HepG2 (cell line): ENCODE measurements around the gene COL26A1. TPM values are rescaled to one million over a fixed set of nuclear protein-coding genes. Genes with fewer than 3 reads are reported as not detected.

Experiments used
- ATAC-seq: fragments of 200-7000 bp; cut with Tn5 transposase; 3 replicates; pipeline ENCODE4 v1.9.1; 2020; ENCODE audit warnings: mild to moderate bottlenecking, moderate library complexity
- BruUV-seq: library from RNA; stranded (reverse); fragments of 400-500 nt; replicated peaks from 2 replicates; lab custom pipeline; 2021; lab: Mats Ljungman, UMichigan
- CTCF ChIA-PET: fragments of 300-600 bp; formaldehyde crosslinking; extraction: SDS; loops from one replicate; lab custom pipeline; 2021; ENCODE audit warnings: low total read pairs, inconsistent platforms, low intra/inter-chr PET ratio; lab: Yijun Ruan, JAX
- POLR2A ChIA-PET: fragments of 350-600 bp; sonication (Branson Sonifier 250); formaldehyde crosslinking; loops from one replicate; lab custom pipeline; 2020; ENCODE audit warnings: antibody characterized with exemption, inconsistent platforms; lab: Yijun Ruan, JAX
- DNase-seq: peaks from one replicate; pipeline ENCODE4 v3.0.0-alpha.2; 2015; ENCODE audit warnings: low spot score
- FAIRE-seq: peaks from 3 replicates; lab custom pipeline; 2011; peaks lifted over from hg19 to GRCh38; lab: Jason Lieb, UNC
- H2AFZ ChIP-seq: one replicate; pipeline ENCODE4 v1.6.1; 2011; ENCODE audit warnings: low read length, inconsistent platforms
- H3K27ac ChIP-seq: fragments of 300-600 bp; 3 replicates; pipeline ENCODE4 v1.8.0; 2011; ENCODE audit warnings: mixed run types, mild to moderate bottlenecking, mixed read lengths, low read length, inconsistent platforms; ENCODE audit not compliant: insufficient read depth; ENCODE audit errors: extremely low read length
- H3K27me3 ChIP-seq, 2 experiments: fragments of 200-600 bp in 1 of 2; 2 replicates in 1 of 2; 3 replicates in 1 of 2; pipeline versions ENCODE4 v1.6.0 to v1.8.0; 2011; ENCODE audit warnings: low read length in 2 of 2, mild to moderate bottlenecking in 2 of 2, moderate library complexity in 2 of 2, inconsistent platforms in 1 of 2; ENCODE audit not compliant: insufficient read depth in 2 of 2, control insufficient read depth in 1 of 2
- H3K36me3 ChIP-seq, 2 experiments: fragments of 200-600 bp in 1 of 2; replicated peaks in 1 of 2; 2 replicates in 1 of 2; 3 replicates in 1 of 2; pipeline versions ENCODE4 v1.5.1 to v1.8.0; 2011; ENCODE audit warnings: low read length in 2 of 2, inconsistent platforms in 1 of 2; ENCODE audit not compliant: insufficient read depth in 2 of 2, control insufficient read depth in 1 of 2
- H3K4me1 ChIP-seq: 2 replicates; pipeline ENCODE4 v1.5.1; 2012; ENCODE audit warnings: low read length, inconsistent platforms; ENCODE audit not compliant: insufficient read depth
- H3K4me2 ChIP-seq: 2 replicates; pipeline ENCODE4 v1.6.0; 2011; ENCODE audit warnings: low read depth, low read length, inconsistent platforms
- H3K4me3 ChIP-seq, 3 experiments: fragments of 200-600 bp in 1 of 3; sonication (generic), shearing (Covaris generic) in 1 of 3; replicated peaks in 1 of 3; 2 replicates each; pipeline ENCODE4 v1.5.1; 2011 to 2016; ENCODE audit warnings: low read length in 3 of 3, inconsistent platforms in 2 of 3, low read depth in 2 of 3, mild to moderate bottlenecking in 2 of 3, control low read depth in 1 of 3, mixed read lengths in 1 of 3; ENCODE audit not compliant: insufficient read depth in 1 of 3
- H3K79me2 ChIP-seq: one replicate; pipeline ENCODE4 v1.6.1; 2011; ENCODE audit warnings: low read length, inconsistent platforms; ENCODE audit not compliant: insufficient read depth
- H3K9ac ChIP-seq: 2 replicates; pipeline ENCODE4 v1.6.0; 2011; ENCODE audit warnings: mild to moderate bottlenecking, low read depth, low read length, inconsistent platforms; ENCODE audit not compliant: insufficient read depth
- H3K9me3 ChIP-seq: 2 replicates; pipeline ENCODE4 v1.5.1; 2012; ENCODE audit warnings: mild to moderate bottlenecking, low read length
- H4K20me1 ChIP-seq: 2 replicates; pipeline ENCODE4 v1.6.0; 2011; ENCODE audit warnings: inconsistent platforms, mild to moderate bottlenecking, low read length, moderate library complexity; ENCODE audit not compliant: insufficient read depth
- CSRNP2 ChIP-seq: sonication (generic); formaldehyde crosslinking; conservative IDR thresholded peaks from 2 replicates; pipeline ENCODE4 v1.8.0; 2022; ENCODE audit warnings: low read depth, missing genetic modification reagents
- ELF3 ChIP-seq: IDR thresholded peaks from 2 replicates; pipeline ENCODE4 v1.6.1; 2016; ENCODE audit warnings: missing genetic modification reagents, missing compliant biosample characterization
- SALL1 ChIP-seq: sonication (generic); formaldehyde crosslinking; IDR thresholded peaks from 2 replicates; pipeline ENCODE4 v1.8.0; 2022; ENCODE audit warnings: mild to moderate bottlenecking, missing genetic modification reagents
- SMAD3 ChIP-seq: sonication (generic); formaldehyde crosslinking; IDR thresholded peaks from 2 replicates; pipeline ENCODE4 v1.4.0; 2020; ENCODE audit warnings: missing genetic modification reagents
- SNRNP70 ChIP-seq: fragments of 200-400 bp; formaldehyde crosslinking; IDR thresholded peaks from 2 replicates; pipeline ENCODE4 v1.6.1; 2017; ENCODE audit warnings: mild to moderate bottlenecking, low read depth, low read length, moderate library complexity
- ZBTB38 ChIP-seq: sonication (generic); formaldehyde crosslinking; IDR thresholded peaks from 2 replicates; pipeline ENCODE4 v1.5.1; 2020; ENCODE audit warnings: mild to moderate bottlenecking, missing genetic modification reagents
- ZBTB44 ChIP-seq: sonication (generic); formaldehyde crosslinking; IDR thresholded peaks from 2 replicates; pipeline ENCODE4 v1.4.0; 2020; ENCODE audit warnings: missing genetic modification reagents
- ZNF503 ChIP-seq: sonication (generic); formaldehyde crosslinking; IDR thresholded peaks from 2 replicates; pipeline ENCODE4 v1.4.0; 2020; ENCODE audit warnings: missing genetic modification reagents
- ZNF770 ChIP-seq: sonication (generic); formaldehyde crosslinking; IDR thresholded peaks from 2 replicates; pipeline ENCODE4 v1.5.0; 2020; ENCODE audit warnings: mild to moderate bottlenecking, missing genetic modification reagents
- WGBS: methylation state at CpG from one replicate; pipeline ENCODE4 v1.1.6; 2017; ENCODE audit warnings: low lambda C conversion rate; 5-methylcytosine and 5-hydroxymethylcytosine counted together
- in situ Hi-C: cut with HindIII; loops from 2 replicates; pipeline ENCODE4 v1.10.0; 2017; ENCODE audit warnings: low pct_unique_long_range_greater_than_20kb; ENCODE audit not compliant: extremely low pct_ligation_motif_present
- intact Hi-C: fragments of 100-400 bp; cut with micrococcal nuclease; formaldehyde crosslinking; loops from one replicate; pipeline ENCODE4 v1.10.0; 2022; ENCODE audit not compliant: unreplicated experiment
- polyA plus RNA-seq, 8 experiments: library from polyadenylated mRNA; depleted of rRNA in 3 of 8; stranded (reverse) in 7 of 8; unstranded in 1 of 8; fragments of >200 nt; fragmentation: Illumina TruSeq in 4 of 8; extraction: Trizol in 4 of 8; gene quantifications; 2 replicates each; pipeline versions ENCODE4 v1.2.1 to v1.2.3, GENCODE V29; 2011 to 2016; ENCODE audit warnings: low read depth in 4 of 8, missing spikeins in 1 of 8, mixed read lengths in 1 of 8; ENCODE audit not compliant: insufficient read depth in 1 of 8
- total RNA-seq, 5 experiments: library from RNA; depleted of rRNA; stranded (reverse); fragments of >200 nt; fragmentation: Illumina TruSeq; extraction: Trizol; gene quantifications; 2 replicates each; pipeline ENCODE4 v1.2.3, GENCODE V29; 2016; ENCODE audit warnings: low read depth in 1 of 5

Gene COL26A1
- total and polyA plus RNA-seq, 2 of the 13 experiments (the other 11 are each of a cell fraction or from before 2014, with no cell fraction given), result 7.8 to 9.2 TPM

GRCh38 chr7:101398396-101399289 lies 36.0 kb downstream of the COL26A1 start:
- no peak for FAIRE-seq
- TF ChIP-seq ZBTB44 (CRISPR knock-in tag), result no peak
- 0 out of 2 replicates have a peak, but pooled peaks have one; percentile 55 for TF ChIP-seq ZBTB38 (CRISPR knock-in tag)
- TF ChIP-seq, all 625 proteins: peak for 1
- ATAC-seq (no peak), DNase-seq (no peak)
- H3K9ac ChIP-seq, result no peak overlapping the region
- no peaks in the 10 kb centered on the region for H3K27me3 ChIP-seq
- intact Hi-C loops (loop anchor here (10.0 kb wide), 1 partner anchor 74 kb away; the partner anchor contains the start of gene IFT22), in situ Hi-C loops (no loop called here)
- H4K20me1 ChIP-seq, result no peaks in the 10 kb centered on the region
- no peak overlapping the region for H3K4me2 ChIP-seq
- no peaks in the 10 kb centered on the region for H3K9me3 ChIP-seq
- BruUV-seq, result no TSS peak
- CTCF ChIA-PET, result no interaction called here
- H3K4me1 ChIP-seq, result peaks cover 39% of the 10 kb centered on the region
- WGBS, result 78% methylated on average over 21 of the region's 22 CpGs
- no peak overlapping the region for H3K27ac ChIP-seq
- H3K4me3 ChIP-seq, result no peak overlapping the region
- no peak overlapping the region for H2AFZ ChIP-seq
- H3K36me3 ChIP-seq, result no peaks in the 10 kb centered on the region
- no peaks in the 10 kb centered on the region for H3K79me2 ChIP-seq
- POLR2A ChIA-PET, result no interaction called here

- 36% methylated on average over 6 of the region's 6 CpGs for WGBS
- Histone ChIP-seq H3K4me3 (no peak overlapping the region), H3K4me2 (no peak overlapping the region), H3K79me2 (no peaks in the 10 kb centered on the region), H2AFZ (no peak overlapping the region), H3K9ac (no peak overlapping the region), H4K20me1 (no peaks in the 10 kb centered on the region), H3K9me3 (no peaks in the 10 kb centered on the region), H3K36me3 (no peaks in the 10 kb centered on the region), H3K4me1 (peaks cover 39% of the 10 kb centered on the region), H3K27ac (no peak overlapping the region), H3K27me3 (no peaks in the 10 kb centered on the region)
- FAIRE-seq, result no peak
- in situ Hi-C loops (no loop called here), intact Hi-C loops (loop anchor here (10.0 kb wide), 1 partner anchor 75 kb away; the partner anchor contains the start of gene IFT22)
- no peak for ATAC-seq
- no peak for DNase-seq
- ChIA-PET POLR2A (no interaction called here), CTCF (no interaction called here)
- no TSS peak for BruUV-seq
- TF ChIP-seq SNRNP70 (no peak), ELF3 (CRISPR knock-in tag) (no peak), SMAD3 (CRISPR knock-in tag) (no peak), CSRNP2 (no peak), ZNF770 (CRISPR knock-in tag) (no peak), SALL1 (no peak), ZNF503 (CRISPR knock-in tag) (no peak)
Measured at GRCh38 chr7:101399759-101400158, 37.1 kb downstream of the COL26A1 start.
